ENCODE results near the gene CT45A3.
"Not testable (repeated sequence)": the region's sequence is repeated elsewhere in the genome, so short reads cannot be mapped to it uniquely, and the experiment has no call there.

GRCh38 chrX:135734666-135735065 is 33.3 kb downstream of the CT45A3 start:
- TF ChIP-seq CTCF, POLR2A (IDR thresholded peaks at IDR 0.05): not testable (repeated sequence)

All from body of pancreas (tissue), 4 donors.